Lower lobe of right lung (tissue), 2 donors: ENCODE measurements around the gene MAP3K13. TPM values are rescaled to one million over a fixed set of nuclear protein-coding genes. Genes with fewer than 3 reads are reported as not detected.
"Not testable (repeated sequence)": the region's sequence is repeated elsewhere in the genome, so short reads cannot be mapped to it uniquely, and the experiment has no call there.

Experiments used
- ATAC-seq, 2 donors: fragments of 200-7000 bp; cut with Tn5 transposase; one replicate each; pipeline ENCODE4 v1.9.1; 2020 to 2022; ENCODE audit warnings: mild to moderate bottlenecking in 2 of 2, moderate library complexity in 2 of 2
- DNase-seq: peaks from one replicate; pipeline ENCODE4 v3.0.0-alpha.2; 2020
- H3K27ac ChIP-seq: fragments of 200-600 bp; one replicate; pipeline ENCODE4 v1.8.0; 2022
- H3K27me3 ChIP-seq: fragments of 200-600 bp; one replicate; pipeline ENCODE4 v1.8.0; 2022; ENCODE audit warnings: low read depth
- H3K36me3 ChIP-seq: fragments of 200-600 bp; one replicate; pipeline ENCODE4 v1.8.0; 2022; ENCODE audit warnings: mild to moderate bottlenecking
- H3K4me1 ChIP-seq: fragments of 200-600 bp; one replicate; pipeline ENCODE4 v1.8.0; 2022
- H3K4me3 ChIP-seq: fragments of 200-600 bp; one replicate; pipeline ENCODE4 v1.8.0; 2022; ENCODE audit warnings: mild to moderate bottlenecking
- H3K9me3 ChIP-seq: fragments of 200-600 bp; one replicate; pipeline ENCODE4 v1.8.0; 2022
- CTCF ChIP-seq: fragments of 200-600 bp; IDR thresholded peaks from one replicate; pipeline ENCODE4 v1.8.0; 2022; ENCODE audit warnings: antibody characterized with exemption, mild to moderate bottlenecking
- intact Hi-C: fragments of 100-400 bp; cut with DNase I; formaldehyde crosslinking; loops from one replicate; pipeline ENCODE4 v1.11.0; 2022
- total RNA-seq: library from RNA; stranded (reverse); fragmentation: NEBNext Ultra II Directional; extraction: Animal tissue kit (Norgen Biotek cat#: 25700); gene quantifications from one replicate; pipeline ENCODE4 v1.2.1, GENCODE V29; 2021
- donor health status: DM: no; HTN: yes; CAD: no; lungs with severe emphysema.

Gene MAP3K13
- total RNA-seq, 1 donor from 2014 or later: 35.4 TPM

GRCh38 chr3:185460309-185460708 is 97.4 kb downstream of the MAP3K13 start:
- no peak overlapping the region for H3K27ac ChIP-seq
- DNase-seq: no peak
- H3K36me3 ChIP-seq: peaks cover 14% of the 10 kb centered on the region
- intact Hi-C loops: no loop called here
- ATAC-seq: no peak
- no peaks in the 10 kb centered on the region for H3K9me3 ChIP-seq
- H3K27me3 ChIP-seq: no peaks in the 10 kb centered on the region
- H3K4me3 ChIP-seq: no peak overlapping the region
- TF ChIP-seq CTCF: no peak
- no peaks in the 10 kb centered on the region for H3K4me1 ChIP-seq

GRCh38 chr3:185460719-185461350 is 97.9 kb downstream of the MAP3K13 start:
- no peak for DNase-seq
- ATAC-seq: no peak
- Histone ChIP-seq H3K4me1 (no peaks in the 10 kb centered on the region), H3K27me3 (no peaks in the 10 kb centered on the region), H3K36me3 (peaks cover 19% of the 10 kb centered on the region), H3K4me3 (no peak overlapping the region), H3K9me3 (no peaks in the 10 kb centered on the region), H3K27ac (no peak overlapping the region)
- TF ChIP-seq CTCF: peak; percentile 21
- intact Hi-C loops: no loop called here

- Histone ChIP-seq H3K4me1 (no peaks in the 10 kb centered on the region), H3K9me3 (no peaks in the 10 kb centered on the region), H3K27me3 (no peaks in the 10 kb centered on the region), H3K27ac (no peak overlapping the region), H3K4me3 (no peak overlapping the region), H3K36me3 (peaks cover 57% of the 10 kb centered on the region)
- ATAC-seq: no peak
- intact Hi-C loops: no loop called here
- DNase-seq: no peak
- no peak for TF ChIP-seq CTCF
Observed at GRCh38 chr3:185465471-185465870, 102.5 kb downstream of the MAP3K13 start.

- H3K4me3 ChIP-seq, intact Hi-C loops: not testable (repeated sequence)
Observed at GRCh38 chr3:185466123-185466522, 103.2 kb downstream of the MAP3K13 start.

GRCh38 chr3:185469542-185469941 is 106.6 kb downstream of the MAP3K13 start:
- Histone ChIP-seq H3K27ac (no peak overlapping the region), H3K9me3 (no peaks in the 10 kb centered on the region), H3K4me1 (no peaks in the 10 kb centered on the region), H3K4me3 (no peak overlapping the region), H3K27me3 (no peaks in the 10 kb centered on the region), H3K36me3 (peaks cover 73% of the 10 kb centered on the region)
- TF ChIP-seq CTCF: no peak
- DNase-seq (no peak), ATAC-seq (no peak)
- intact Hi-C loops: no loop called here

More at GRCh38 chr3:185466123-185466522, 103.2 kb downstream of the MAP3K13 start:
- not testable (repeated sequence) for H3K27ac ChIP-seq, H3K27me3 ChIP-seq, ATAC-seq, H3K9me3 ChIP-seq, DNase-seq, H3K4me1 ChIP-seq
- H3K36me3 ChIP-seq: peaks cover 57% of the 10 kb centered on the region

- Histone ChIP-seq H3K4me1 (no peaks in the 10 kb centered on the region), H3K27me3 (no peaks in the 10 kb centered on the region), H3K9me3 (no peaks in the 10 kb centered on the region), H3K36me3 (peaks cover 72% of the 10 kb centered on the region), H3K4me3 (no peak overlapping the region), H3K27ac (no peak overlapping the region)
- intact Hi-C loops: no loop called here
- no peak for TF ChIP-seq CTCF
- ATAC-seq: no peak
- no peak for DNase-seq
Observed at GRCh38 chr3:185470323-185470722, 107.4 kb downstream of the MAP3K13 start.
